ENCODE measurements around the gene RGS14.

Gene RGS14

DNA sequence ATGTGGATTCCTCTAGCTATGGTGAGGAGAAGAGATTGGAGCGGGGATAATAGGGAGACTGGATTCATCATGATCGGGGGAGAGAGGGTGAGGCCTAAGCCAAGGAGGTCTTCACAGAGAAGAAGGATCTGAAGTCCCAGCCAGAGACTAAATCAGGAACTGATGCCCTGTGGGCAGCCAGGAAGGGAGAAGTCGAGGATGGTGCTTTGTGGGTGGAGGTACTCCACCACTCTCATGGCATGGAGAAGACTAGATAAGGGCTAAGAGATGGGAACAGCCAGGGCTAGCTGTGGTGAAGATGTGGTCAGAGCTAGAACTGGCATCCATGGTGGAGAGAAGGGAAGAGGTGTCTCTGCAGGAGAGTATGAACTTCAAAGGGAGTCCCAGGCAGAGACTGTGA is 3.0 kb upstream of the RGS14 start:
- Histone ChIP-seq H3K9me3 (replicated peaks; ENCODE audit: insufficient read depth, low read length) (no peaks in the 10 kb centered on the region), H3K36me3 (replicated peaks; ENCODE audit: insufficient read depth, low read length) (no peaks in the 10 kb centered on the region), H4K20me1 (ENCODE audit: insufficient read depth, low read length) (no peaks in the 10 kb centered on the region), H3K4me2 (ENCODE audit: low read depth, low read length) (no peak overlapping the region), H3K4me1 (ENCODE audit: low read length) (peaks cover 42% of the 10 kb centered on the region), H3K27me3 (replicated peaks; ENCODE audit: insufficient read depth, low read length) (no peaks in the 10 kb centered on the region), H3K9me2 (replicated peaks; ENCODE audit: insufficient read depth, low read length) (no peaks in the 10 kb centered on the region), H3K9ac (ENCODE audit: low read length) (no peak overlapping the region), H3K79me2 (ENCODE audit: low read length) (peaks cover 37% of the 10 kb centered on the region), H2AFZ (ENCODE audit: low read length) (no peak overlapping the region), H3K4me3 (ENCODE audit: low read length) (no peak overlapping the region), H3K27ac (ENCODE audit: low read length) (no peak overlapping the region), H3F3A (ENCODE audit: insufficient read depth, low read length) (peaks cover 7% of the 10 kb centered on the region; the same call in 1 of the 2 replicates)
- no peak for DNase-seq
- TF ChIP-seq CTCF (IDR thresholded peaks at IDR 0.05; ENCODE audit: low read length) (no peak), EZH2phosphoT487 (IDR thresholded peaks at IDR 0.05; ENCODE audit: low read length) (no peak), EZH2 (optimal IDR thresholded peaks at IDR 0.05; ENCODE audit: low read depth, low read length) (no peak)

DNA sequence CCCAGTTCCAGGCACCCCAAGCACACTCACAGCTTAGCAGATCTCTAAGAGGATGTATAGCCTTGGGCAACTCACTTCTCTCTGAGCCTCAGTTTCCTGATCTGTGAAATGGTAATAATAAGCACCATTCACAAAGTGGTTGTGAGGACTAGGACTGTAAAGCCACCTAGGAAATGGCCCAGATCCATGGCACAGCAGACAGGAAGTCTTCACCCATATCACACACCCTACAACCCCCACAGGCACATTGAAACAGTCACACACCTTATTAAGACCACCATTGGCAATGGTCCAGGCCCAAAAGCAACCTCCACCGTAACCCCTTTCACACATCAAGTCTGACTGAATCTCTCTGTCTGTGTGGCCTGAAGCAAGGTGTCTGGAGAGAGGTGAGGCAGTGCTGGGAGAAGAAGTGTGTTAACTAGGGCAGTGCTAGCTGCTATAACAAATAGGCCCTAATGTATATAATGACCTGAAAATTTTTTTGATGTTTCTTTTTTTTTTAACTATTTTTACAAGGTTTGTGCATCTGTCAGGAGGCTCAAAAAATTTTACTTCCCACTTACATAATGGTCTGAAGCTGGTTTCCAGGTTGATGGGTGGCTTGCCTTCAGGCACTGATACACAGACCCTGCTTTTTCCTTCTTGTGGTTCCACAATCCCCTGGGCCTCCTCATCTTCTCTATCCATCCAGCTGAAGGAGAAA is 2.4 kb upstream of the RGS14 start:
- H3K9me3 ChIP-seq (replicated peaks; ENCODE audit: insufficient read depth, low read length), result no peaks in the 10 kb centered on the region
- no peak for DNase-seq
- no peak overlapping the region for H3K9ac ChIP-seq (ENCODE audit: low read length)
- H3K9me2 ChIP-seq (replicated peaks; ENCODE audit: insufficient read depth, low read length), result no peaks in the 10 kb centered on the region
- no peak overlapping the region for H3K4me3 ChIP-seq (ENCODE audit: low read length)
- no peaks in the 10 kb centered on the region for H3K27me3 ChIP-seq (replicated peaks; ENCODE audit: insufficient read depth, low read length)
- H3K27ac ChIP-seq (ENCODE audit: low read length), result no peak overlapping the region
- peaks cover 37% of the 10 kb centered on the region for H3K79me2 ChIP-seq (ENCODE audit: low read length)
- no peak overlapping the region for H3K4me2 ChIP-seq (ENCODE audit: low read depth, low read length)
- H4K20me1 ChIP-seq (ENCODE audit: insufficient read depth, low read length), result no peaks in the 10 kb centered on the region
- no peak overlapping the region for H2AFZ ChIP-seq (ENCODE audit: low read length)
- TF ChIP-seq CTCF (IDR thresholded peaks at IDR 0.05; ENCODE audit: low read length), result no peak
- no peak for TF ChIP-seq EZH2 (optimal IDR thresholded peaks at IDR 0.05; ENCODE audit: low read depth, low read length)
- no peak for TF ChIP-seq EZH2phosphoT487 (IDR thresholded peaks at IDR 0.05; ENCODE audit: low read length)
- H3K36me3 ChIP-seq (replicated peaks; ENCODE audit: insufficient read depth, low read length), result no peaks in the 10 kb centered on the region
- peaks cover 7% of the 10 kb centered on the region; the same call in 1 of the 2 replicates for H3F3A ChIP-seq (ENCODE audit: insufficient read depth, low read length)
- H3K4me1 ChIP-seq (ENCODE audit: low read length), result peaks cover 40% of the 10 kb centered on the region

- Histone ChIP-seq H3K9me3 (replicated peaks; ENCODE audit: insufficient read depth, low read length) (no peaks in the 10 kb centered on the region), H3K9ac (ENCODE audit: low read length) (no peak overlapping the region), H3K36me3 (replicated peaks; ENCODE audit: insufficient read depth, low read length) (no peaks in the 10 kb centered on the region), H3K4me2 (ENCODE audit: low read depth, low read length) (no peak overlapping the region), H3K27me3 (replicated peaks; ENCODE audit: insufficient read depth, low read length) (no peaks in the 10 kb centered on the region), H3K9me2 (replicated peaks; ENCODE audit: insufficient read depth, low read length) (no peaks in the 10 kb centered on the region), H3K4me1 (ENCODE audit: low read length) (peaks cover 37% of the 10 kb centered on the region), H3K79me2 (ENCODE audit: low read length) (peaks cover 35% of the 10 kb centered on the region), H3K4me3 (ENCODE audit: low read length) (no peak overlapping the region), H3K27ac (ENCODE audit: low read length) (no peak overlapping the region), H3F3A (ENCODE audit: insufficient read depth, low read length) (peaks cover 7% of the 10 kb centered on the region; the same call in 1 of the 2 replicates), H4K20me1 (ENCODE audit: insufficient read depth, low read length) (no peaks in the 10 kb centered on the region), H2AFZ (ENCODE audit: low read length) (no peak overlapping the region)
- TF ChIP-seq CTCF (IDR thresholded peaks at IDR 0.05; ENCODE audit: low read length) (no peak), EZH2phosphoT487 (IDR thresholded peaks at IDR 0.05; ENCODE audit: low read length) (no peak), EZH2 (optimal IDR thresholded peaks at IDR 0.05; ENCODE audit: low read depth, low read length) (no peak)
- no peak for DNase-seq
Measured at GRCh38 chr5:177355868-177356168, 1.9 kb upstream of the RGS14 start.

All from MM.1S (cell line).